Neural crest cell (in vitro differentiated cells): ENCODE results near the gene ADGRD2. TPM values are rescaled to one million over a fixed set of nuclear protein-coding genes. Genes with fewer than 3 reads are reported as not detected.

ENCODE experiments used
- DNase-seq: peaks from one replicate; pipeline ENCODE4 v3.0.0; 2021; ENCODE audit warnings: low read depth, mixed read lengths, low spot score
- H3K27ac Mint-ChIP-seq: one replicate; pipeline ENCODE4 v1.8.0; 2021; ENCODE audit warnings: mild to moderate bottlenecking, mixed read lengths; ENCODE audit not compliant: unreplicated experiment
- H3K27me3 Mint-ChIP-seq: 2 replicates; pipeline ENCODE4 v1.8.0; 2021; ENCODE audit warnings: low read depth, mild to moderate bottlenecking, mixed read lengths
- H3K36me3 Mint-ChIP-seq: 2 replicates; pipeline ENCODE4 v1.8.0; 2021; ENCODE audit warnings: low read depth, mild to moderate bottlenecking, mixed read lengths
- H3K4me1 Mint-ChIP-seq: 2 replicates; pipeline ENCODE4 v1.8.0; 2021; ENCODE audit warnings: mixed read lengths
- H3K4me3 Mint-ChIP-seq: one replicate; pipeline ENCODE4 v1.8.0; 2021; ENCODE audit warnings: mild to moderate bottlenecking, mixed read lengths
- H3K9me3 Mint-ChIP-seq: 2 replicates; pipeline ENCODE4 v1.8.0; 2021; ENCODE audit warnings: mixed read lengths
- total RNA-seq: library from RNA; stranded (reverse); gene quantifications from 2 replicates; pipeline ENCODE4 v1.2.1, GENCODE V29; 2021
- TF ChIP-seq, protein P1 (sequence below): fragments of 200-600 bp; sonication (generic); conservative IDR thresholded peaks from 2 replicates; pipeline ENCODE4 v1.5.0; 2021; ENCODE audit warnings: antibody characterized with exemption, mild to moderate bottlenecking

Gene ADGRD2
- total RNA-seq, 1 donor from 2014 or later = 0.44 TPM

- H3K4me1 Mint-ChIP-seq = peaks cover 8% of the 10 kb centered on the region
- H3K4me3 Mint-ChIP-seq = no peak overlapping the region
- DNase-seq = no peak
- TF ChIP-seq, protein P1, sequence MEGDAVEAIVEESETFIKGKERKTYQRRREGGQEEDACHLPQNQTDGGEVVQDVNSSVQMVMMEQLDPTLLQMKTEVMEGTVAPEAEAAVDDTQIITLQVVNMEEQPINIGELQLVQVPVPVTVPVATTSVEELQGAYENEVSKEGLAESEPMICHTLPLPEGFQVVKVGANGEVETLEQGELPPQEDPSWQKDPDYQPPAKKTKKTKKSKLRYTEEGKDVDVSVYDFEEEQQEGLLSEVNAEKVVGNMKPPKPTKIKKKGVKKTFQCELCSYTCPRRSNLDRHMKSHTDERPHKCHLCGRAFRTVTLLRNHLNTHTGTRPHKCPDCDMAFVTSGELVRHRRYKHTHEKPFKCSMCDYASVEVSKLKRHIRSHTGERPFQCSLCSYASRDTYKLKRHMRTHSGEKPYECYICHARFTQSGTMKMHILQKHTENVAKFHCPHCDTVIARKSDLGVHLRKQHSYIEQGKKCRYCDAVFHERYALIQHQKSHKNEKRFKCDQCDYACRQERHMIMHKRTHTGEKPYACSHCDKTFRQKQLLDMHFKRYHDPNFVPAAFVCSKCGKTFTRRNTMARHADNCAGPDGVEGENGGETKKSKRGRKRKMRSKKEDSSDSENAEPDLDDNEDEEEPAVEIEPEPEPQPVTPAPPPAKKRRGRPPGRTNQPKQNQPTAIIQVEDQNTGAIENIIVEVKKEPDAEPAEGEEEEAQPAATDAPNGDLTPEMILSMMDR = no peak
- no peaks in the 10 kb centered on the region for H3K36me3 Mint-ChIP-seq
- H3K27ac Mint-ChIP-seq = no peak overlapping the region
- peaks cover 63% of the 10 kb centered on the region for H3K27me3 Mint-ChIP-seq
- no peaks in the 10 kb centered on the region for H3K9me3 Mint-ChIP-seq
Measured at GRCh38 chr9:124449381-124450151, 685 bp upstream of the ADGRD2 start.

DNA sequence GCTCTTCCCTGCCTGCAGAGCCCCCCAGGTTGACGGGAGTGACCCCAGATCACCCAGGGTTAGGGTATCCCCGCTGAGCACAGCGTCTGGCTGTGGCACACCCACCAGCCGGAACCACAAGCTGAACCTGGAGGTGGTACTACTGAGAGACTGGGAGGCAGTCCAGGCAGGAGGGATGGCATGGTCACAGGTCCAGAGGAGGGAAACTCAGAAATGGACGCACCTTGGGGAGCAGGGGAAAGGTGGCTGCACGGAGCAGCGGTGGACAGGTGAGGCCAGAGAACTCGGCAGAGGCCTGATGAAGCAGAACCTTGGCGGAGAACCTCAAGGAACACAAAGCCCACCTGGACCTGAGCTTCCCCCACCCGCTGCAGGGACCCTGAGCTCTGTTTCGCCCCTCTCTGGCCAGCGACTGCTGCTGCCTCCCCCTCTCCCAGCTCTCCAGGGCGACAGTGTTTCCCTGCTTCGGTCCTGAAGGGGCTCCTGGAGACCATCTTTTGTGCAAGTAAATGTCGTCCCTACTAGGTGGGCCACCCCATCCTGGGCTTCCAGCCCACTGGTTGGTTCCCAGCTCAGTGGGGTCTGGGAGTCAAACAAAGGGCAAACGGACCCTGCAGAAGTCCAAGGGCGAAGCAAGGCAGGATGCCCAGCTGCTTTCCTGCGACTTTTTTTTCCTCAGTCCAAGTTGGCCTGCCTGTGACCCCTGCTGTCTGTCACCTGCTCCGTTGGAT, 845 bp downstream of the ADGRD2 start:
- H3K4me1 Mint-ChIP-seq = peaks cover 8% of the 10 kb centered on the region
- DNase-seq = no peak
- H3K4me3 Mint-ChIP-seq = no peak overlapping the region
- no peaks in the 10 kb centered on the region for H3K36me3 Mint-ChIP-seq
- peaks cover 70% of the 10 kb centered on the region for H3K27me3 Mint-ChIP-seq
- TF ChIP-seq, protein P1 = no peak
- no peak overlapping the region for H3K27ac Mint-ChIP-seq
- no peaks in the 10 kb centered on the region for H3K9me3 Mint-ChIP-seq

DNA sequence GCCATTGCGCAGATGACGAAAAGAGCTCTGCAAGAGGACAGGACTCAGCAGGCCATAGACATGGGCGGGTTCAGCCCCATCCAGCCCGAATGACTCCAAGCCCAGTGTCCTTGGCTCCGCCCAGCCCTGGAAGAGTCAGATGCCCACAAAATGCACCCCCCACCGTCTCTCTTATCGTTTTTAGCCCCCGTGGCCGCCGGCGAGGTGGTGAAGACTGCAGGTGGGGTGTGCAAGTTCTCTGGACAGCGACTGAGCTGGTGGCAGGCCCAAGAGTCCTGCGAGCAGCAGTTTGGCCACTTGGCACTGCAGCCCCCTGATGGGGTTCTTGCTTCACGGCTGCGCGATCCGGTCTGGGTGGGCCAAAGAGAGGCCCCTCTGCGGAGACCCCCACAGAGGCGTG, 2.1 kb downstream of the ADGRD2 start:
- peaks cover 8% of the 10 kb centered on the region for H3K4me1 Mint-ChIP-seq
- TF ChIP-seq, protein P1 = no peak
- no peak overlapping the region for H3K4me3 Mint-ChIP-seq
- no peaks in the 10 kb centered on the region for H3K36me3 Mint-ChIP-seq
- no peak for DNase-seq
- no peaks in the 10 kb centered on the region for H3K9me3 Mint-ChIP-seq
- H3K27me3 Mint-ChIP-seq = peaks cover 68% of the 10 kb centered on the region
- no peak overlapping the region for H3K27ac Mint-ChIP-seq

DNA sequence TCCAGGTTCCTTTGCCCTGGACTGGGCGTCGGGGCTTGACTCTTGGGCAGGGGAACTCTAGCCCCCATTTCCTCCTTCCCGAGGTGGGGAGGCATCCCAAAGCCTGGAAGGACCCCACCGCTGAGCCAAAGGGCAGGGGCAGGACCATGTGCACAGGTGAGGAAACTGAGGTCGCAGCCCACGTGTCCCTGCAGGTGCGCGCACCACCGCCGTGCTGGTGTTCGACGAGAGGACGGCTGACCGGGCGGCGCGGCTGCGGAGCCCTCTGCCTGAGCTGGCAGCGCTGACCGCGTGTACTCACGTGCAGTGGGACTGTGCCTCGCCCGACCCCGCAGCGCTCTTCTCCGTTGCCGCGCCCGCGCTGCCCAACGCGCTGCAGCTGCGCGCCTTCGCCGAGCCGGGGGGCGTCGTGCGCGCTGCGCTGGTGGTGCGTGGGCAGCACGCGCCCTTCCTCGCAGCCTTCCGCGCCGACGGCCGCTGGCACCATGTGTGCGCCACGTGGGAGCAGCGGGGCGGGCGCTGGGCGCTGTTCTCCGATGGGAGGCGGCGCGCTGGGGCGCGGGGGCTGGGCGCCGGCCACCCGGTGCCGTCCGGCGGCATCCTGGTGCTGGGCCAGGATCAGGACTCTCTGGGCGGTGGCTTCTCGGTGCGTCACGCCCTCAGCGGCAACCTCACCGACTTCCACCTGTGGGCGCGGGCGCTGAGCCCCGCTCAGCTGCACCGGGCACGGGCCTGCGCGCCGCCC, 2.8 kb downstream of the ADGRD2 start:
- DNase-seq = no peak
- H3K36me3 Mint-ChIP-seq = no peaks in the 10 kb centered on the region
- H3K9me3 Mint-ChIP-seq = no peaks in the 10 kb centered on the region
- H3K27me3 Mint-ChIP-seq = peaks cover 68% of the 10 kb centered on the region
- H3K4me3 Mint-ChIP-seq = no peak overlapping the region
- H3K27ac Mint-ChIP-seq = no peak overlapping the region
- H3K4me1 Mint-ChIP-seq = peaks cover 8% of the 10 kb centered on the region
- TF ChIP-seq, protein P1 = no peak

DNA sequence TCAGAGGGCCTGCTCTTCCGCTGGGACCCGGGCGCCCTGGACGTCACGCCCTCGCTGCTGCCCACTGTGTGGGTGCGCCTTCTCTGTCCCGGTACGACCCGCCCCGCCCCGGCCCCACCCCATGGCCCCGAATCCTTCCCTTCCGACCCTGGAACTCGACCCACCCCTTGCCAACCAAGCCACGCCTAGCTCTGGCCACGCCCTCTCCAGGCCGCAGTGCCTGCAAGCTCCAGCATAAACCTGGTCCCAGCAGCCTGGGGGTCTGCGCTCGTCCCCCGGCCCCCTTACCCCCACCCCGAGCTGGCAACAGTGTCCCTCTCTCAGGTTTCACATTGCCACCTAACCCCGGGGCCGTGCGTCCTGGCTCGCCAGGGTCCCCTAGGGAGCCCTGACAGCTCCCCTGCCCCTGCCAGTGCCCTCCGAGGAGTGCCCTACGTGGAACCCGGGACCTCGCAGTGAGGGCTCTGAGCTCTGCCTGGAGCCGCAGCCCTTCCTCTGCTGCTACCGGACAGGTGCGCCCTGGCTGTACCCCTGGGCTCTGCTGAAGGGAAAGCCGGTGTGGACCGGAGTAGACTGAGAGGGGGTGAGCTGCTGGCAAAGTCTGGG, 3.4 kb downstream of the ADGRD2 start:
- Mint-ChIP-seq H3K27me3 (peaks cover 62% of the 10 kb centered on the region), H3K4me3 (no peak overlapping the region)

More for the DNA sequence above, 3.4 kb downstream of the ADGRD2 start:
- TF ChIP-seq, protein P1 = no peak
- peaks cover 8% of the 10 kb centered on the region for H3K4me1 Mint-ChIP-seq
- no peak overlapping the region for H3K27ac Mint-ChIP-seq
- no peaks in the 10 kb centered on the region for H3K36me3 Mint-ChIP-seq
- no peaks in the 10 kb centered on the region for H3K9me3 Mint-ChIP-seq
- no peak for DNase-seq
